Sigmoid colon (tissue), 7 donors: Measurements from ENCODE around the gene TMEM256. TPM values are rescaled to one million over a fixed set of nuclear protein-coding genes. Genes with fewer than 3 reads are reported as not detected.

Source experiments
- DNase-seq: peaks from one replicate; pipeline ENCODE4 v3.0.0-alpha.2; 2019
- H3K27ac ChIP-seq, 4 donors: fragments of 200-600 bp; sonication (generic); one replicate each; pipeline ENCODE4 v1.5.1; 2016 to 2019; ENCODE audit warnings: mild to moderate bottlenecking in 1 of 4
- H3K27me3 ChIP-seq, 3 donors: fragments of 200-600 bp; sonication (generic); one replicate each; pipeline ENCODE4 v1.5.1; 2019; ENCODE audit warnings: mild to moderate bottlenecking in 1 of 3
- H3K36me3 ChIP-seq, 4 donors: fragments of 200-600 bp; sonication (generic); one replicate each; pipeline ENCODE4 v1.5.1; 2016 to 2019
- H3K4me1 ChIP-seq, 4 donors: fragments of 200-600 bp; sonication (generic); one replicate each; pipeline ENCODE4 v1.5.1; 2017 to 2019
- H3K4me3 ChIP-seq, 4 donors: fragments of 200-600 bp; sonication (generic); one replicate each; pipeline ENCODE4 v1.5.1; 2017 to 2019; ENCODE audit warnings: mild to moderate bottlenecking in 2 of 4, moderate library complexity in 1 of 4
- H3K9me3 ChIP-seq, 4 donors: fragments of 200-600 bp in 3 of 4; sonication (generic) in 3 of 4; one replicate each; pipeline versions ENCODE4 v1.5.1 to v1.6.1; 2013 to 2019
- CTCF ChIP-seq, 4 experiments: fragments of 450-650 bp in 3 of 4; fragments of 200-600 bp in 1 of 4; IDR thresholded peaks; one replicate each; pipeline ENCODE4 v1.5.1; 2016 to 2019; ENCODE audit warnings: antibody characterized with exemption in 4 of 4, mild to moderate bottlenecking in 3 of 4, moderate library complexity in 2 of 4
- EP300 ChIP-seq, 4 donors: sonication (generic); formaldehyde crosslinking; IDR thresholded peaks; one replicate each; pipeline ENCODE4 v1.6.1; 2017; ENCODE audit warnings: antibody characterized with exemption in 4 of 4
- POLR2A ChIP-seq, 2 donors: fragments of 450-650 bp; IDR thresholded peaks; one replicate each; pipeline ENCODE4 v1.6.1; 2016; ENCODE audit warnings: antibody characterized with exemption in 2 of 2, mild to moderate bottlenecking in 2 of 2, moderate library complexity in 2 of 2
- POLR2AphosphoS5 ChIP-seq, 4 donors: sonication (generic); formaldehyde crosslinking; IDR thresholded peaks; one replicate each; pipeline ENCODE4 v1.6.1; 2017; ENCODE audit warnings: antibody characterized with exemption in 4 of 4
- WGBS, 2 donors: extraction: QIAGEN DNeasy Blood & Tissue Kit; methylation state at CpG; one replicate each; pipeline ENCODE4 v1.1.7; 2013; 5-methylcytosine and 5-hydroxymethylcytosine counted together
- intact Hi-C: fragments of 100-400 bp; cut with DNase I; formaldehyde crosslinking; loops from one replicate; pipeline ENCODE4 v1.15.1; 2023
- polyA plus RNA-seq, 3 donors: library from polyadenylated mRNA; stranded (reverse); fragments of 200-250 nt; gene quantifications; one replicate each; pipeline ENCODE4 v1.2.3, GENCODE V29; 2013
- total RNA-seq, 4 donors: library from RNA; depleted of rRNA; stranded (reverse); fragments of >200 nt; gene quantifications; one replicate each; pipeline ENCODE4 v1.1.0, GENCODE V29; 2016
- donor health status: healthy with polysubstance abuse.
- donor health status: Bipolar disorder and iron deficiency.
- donor health status: healthy.

The TMEM256 gene
- total and polyA plus RNA-seq, 7 donors, result 19.0 to 357 (median 150) TPM

DNA sequence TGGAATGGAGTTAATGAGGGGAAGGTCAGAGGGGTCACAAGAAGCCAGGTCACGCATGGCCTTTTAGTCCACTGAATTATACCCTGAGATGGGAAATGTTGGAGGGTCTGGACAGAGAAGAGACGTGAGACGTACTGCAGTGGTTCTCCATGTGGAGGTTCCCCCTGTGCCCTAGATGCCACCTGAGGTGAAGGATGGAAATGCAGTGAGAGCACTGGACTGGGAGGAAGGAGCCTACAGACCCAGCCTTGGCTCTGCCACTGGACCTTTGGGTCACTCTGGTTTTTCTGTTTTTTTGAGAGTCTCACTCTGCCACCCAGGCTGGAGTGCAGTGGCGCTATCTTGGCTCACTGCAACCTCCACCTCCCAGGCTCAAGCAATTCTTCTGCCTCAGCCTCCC is 7.8 kb downstream of the TMEM256 start:
- Histone ChIP-seq H3K36me3 (peaks cover 0 to 10% (median 1%) of the 10 kb centered on the region in 4 donors), H3K9me3 (no peaks in the 10 kb centered on the region), H3K4me3 (no peak overlapping the region), H3K27me3 (no peaks in the 10 kb centered on the region), H3K27ac (no peak overlapping the region), H3K4me1 (peaks cover 0 to 33% (median 19%) of the 10 kb centered on the region in 4 donors)
- intact Hi-C loops, result no loop called here
- no peak for DNase-seq
- TF ChIP-seq EP300 (IDR thresholded peaks at IDR 0.05), result no peak
- TF ChIP-seq POLR2A (IDR thresholded peaks at IDR 0.05), result no peak
- no peak for TF ChIP-seq CTCF (IDR thresholded peaks at IDR 0.05)
- TF ChIP-seq POLR2AphosphoS5 (IDR thresholded peaks at IDR 0.05), result no peak
- 92 to 94% methylated on average over 4 of the region's 4 CpGs for WGBS, 2 donors

GRCh38 chr17:7394452-7395191 is 9.3 kb downstream of the TMEM256 start, which contains the start of gene PLSCR3:
Gene PLSCR3 (minus strand): TSS chr17:7394525. CDS start chr17:7394110, 415 bp downstream.
- Histone ChIP-seq H3K36me3 (peaks cover 0 to 22% (median 5%) of the 10 kb centered on the region in 4 donors), H3K4me3 (peak within 1 kb of the TSS; percentile 68 to 79 (median 70)), H3K27me3 (no peaks in the 10 kb centered on the region), H3K9me3 (no peaks in the 10 kb centered on the region), H3K4me1 (peaks cover 0 to 25% (median 19%) of the 10 kb centered on the region in 4 donors), H3K27ac (peak within 1 kb of the TSS; percentile 89 to 93 (median 90))
- TF ChIP-seq EP300 (IDR thresholded peaks at IDR 0.05), result no peak
- peak; percentile 95 to 98 (median 96) for TF ChIP-seq POLR2AphosphoS5 (IDR thresholded peaks at IDR 0.05)
- peak in 1 of 2 donors; percentile 61 for TF ChIP-seq POLR2A (IDR thresholded peaks at IDR 0.05)
- TF ChIP-seq CTCF (IDR thresholded peaks at IDR 0.05), result peak in 3 of 4 experiments; percentile 10 to 56 (median 51)
- 0 to 1% methylated on average over 71 of the region's 71 CpGs for WGBS, 2 donors
- intact Hi-C loops, result loop anchor here (2.0 kb wide), 1 partner anchor 38 kb away; no protein-coding TSS in a partner anchor
- peak; percentile 93 for DNase-seq

DNA sequence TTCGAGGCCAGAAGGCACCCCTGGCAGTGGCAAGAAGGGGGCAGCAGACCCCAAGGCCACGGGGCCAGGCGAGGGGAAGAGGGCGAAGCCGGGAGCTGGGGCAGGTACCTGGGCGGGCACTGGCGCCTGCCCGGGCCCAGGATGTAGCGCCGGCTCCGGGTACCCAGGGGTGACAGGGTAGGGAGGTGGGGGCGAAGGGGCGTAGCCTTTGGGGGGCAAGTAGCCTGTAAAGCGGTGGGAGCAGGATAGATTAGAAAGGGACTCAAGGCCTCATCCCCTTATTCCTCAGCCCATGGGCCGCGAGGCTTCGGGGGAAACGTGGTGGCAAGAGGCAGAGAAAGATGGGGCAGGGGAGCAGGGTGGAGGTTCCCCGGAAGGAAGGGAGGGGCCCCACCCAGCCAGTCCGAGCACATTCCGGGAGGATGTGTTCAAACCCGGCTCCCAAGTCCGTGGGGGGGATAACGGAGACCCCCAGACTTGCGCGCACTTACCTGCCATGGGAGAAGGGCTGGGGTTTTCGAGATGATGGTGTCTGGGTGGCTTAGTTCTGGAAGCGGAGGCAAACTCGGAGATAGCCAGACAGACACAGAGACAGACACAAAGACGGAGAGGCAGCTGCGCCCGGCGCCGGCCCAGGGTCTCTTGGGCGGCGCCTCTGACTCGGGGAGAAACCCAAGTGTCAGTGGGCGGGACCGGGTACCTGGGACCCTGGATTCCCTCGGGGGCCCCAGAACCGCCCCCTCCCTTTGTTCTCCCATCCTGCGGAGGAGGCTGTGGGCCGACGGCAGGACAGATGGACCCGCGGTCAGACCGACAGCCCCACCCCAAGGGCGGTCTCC is 10.1 kb downstream of the TMEM256 start:
- DNase-seq, result peak; percentile 76
- Histone ChIP-seq H3K4me3 (peak overlapping the region; percentile 68 to 79 (median 70)), H3K4me1 (peaks cover 0 to 25% (median 19%) of the 10 kb centered on the region in 4 donors), H3K9me3 (no peaks in the 10 kb centered on the region), H3K27ac (peak overlapping the region; percentile 89 to 93 (median 90)), H3K36me3 (peaks cover 0 to 30% (median 10%) of the 10 kb centered on the region in 4 donors), H3K27me3 (no peaks in the 10 kb centered on the region)
- TF ChIP-seq POLR2A (IDR thresholded peaks at IDR 0.05) (no peak), EP300 (IDR thresholded peaks at IDR 0.05) (no peak), POLR2AphosphoS5 (IDR thresholded peaks at IDR 0.05) (no peak), CTCF (IDR thresholded peaks at IDR 0.05) (no peak)
- 4% methylated on average over 48 of the region's 48 CpGs for WGBS, 2 donors
- intact Hi-C loops, result loop anchor here (2.0 kb wide), 1 partner anchor 37 kb away; no protein-coding TSS in a partner anchor

DNA sequence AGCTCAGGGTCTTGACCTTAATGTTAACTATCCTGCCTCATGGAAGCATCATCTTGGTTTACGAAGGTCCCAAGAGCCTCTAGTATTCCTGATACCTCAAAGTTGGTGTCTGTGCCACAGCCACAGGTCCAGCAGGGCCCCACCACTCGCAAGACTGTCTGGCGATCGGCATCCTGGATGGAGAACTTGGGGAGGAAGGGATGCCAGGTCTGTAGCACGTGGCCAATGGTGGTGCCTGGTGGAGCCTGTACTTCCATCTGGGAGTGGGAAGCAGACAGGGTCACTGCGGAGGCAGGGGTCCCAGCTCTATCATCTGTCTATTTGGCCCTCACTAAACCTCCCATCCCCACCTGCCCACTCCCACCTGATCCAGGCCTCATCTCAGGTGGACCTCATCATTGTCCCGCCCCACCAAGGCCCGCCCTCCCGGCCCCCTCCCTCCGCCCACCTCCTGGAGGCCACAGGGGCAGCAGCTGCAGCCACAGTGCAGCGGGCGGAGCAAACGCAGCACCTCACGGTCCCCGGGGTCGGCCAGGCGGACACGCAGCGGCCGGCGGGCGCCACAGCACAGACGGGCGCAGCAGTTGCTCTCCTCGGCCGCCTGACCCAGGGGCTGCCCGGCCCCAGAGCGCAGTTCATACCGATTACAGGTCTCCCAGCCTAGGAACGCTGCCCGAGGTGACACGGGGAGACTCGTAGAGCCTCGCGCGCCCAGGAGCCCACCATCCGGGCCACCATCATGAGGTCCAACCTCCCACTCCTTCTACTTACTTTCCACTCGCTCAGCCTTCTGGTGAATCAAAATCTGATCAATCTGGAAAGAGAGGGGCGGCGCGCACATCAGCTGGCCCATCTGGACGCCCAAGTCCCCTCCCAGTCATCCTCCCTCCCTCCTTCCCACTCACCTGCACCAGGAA is 10.9 kb downstream of the TMEM256 start:
- Histone ChIP-seq H3K4me1 (peaks cover 0 to 25% (median 19%) of the 10 kb centered on the region in 4 donors), H3K36me3 (peaks cover 0 to 36% (median 12%) of the 10 kb centered on the region in 4 donors), H3K4me3 (peak overlapping the region; percentile 68 to 79 (median 70)), H3K27me3 (no peaks in the 10 kb centered on the region), H3K27ac (peak overlapping the region in 3 of 4 donors; percentile 90 to 93 (median 91)), H3K9me3 (no peaks in the 10 kb centered on the region)
- DNase-seq, result no peak
- WGBS, 2 donors, result 75 to 81% methylated on average over 42 of the region's 42 CpGs
- TF ChIP-seq EP300 (IDR thresholded peaks at IDR 0.05), result no peak
- TF ChIP-seq POLR2A (IDR thresholded peaks at IDR 0.05), result no peak
- no peak for TF ChIP-seq CTCF (IDR thresholded peaks at IDR 0.05)
- no peak for TF ChIP-seq POLR2AphosphoS5 (IDR thresholded peaks at IDR 0.05)
- intact Hi-C loops, result no loop called here
